ENCODE measurements around the gene DCUN1D2.
"Not testable (repeated sequence)": the region's sequence is repeated elsewhere in the genome, so short reads cannot be mapped to it uniquely, and the experiment has no call there.

DCUN1D2 gene

DNA sequence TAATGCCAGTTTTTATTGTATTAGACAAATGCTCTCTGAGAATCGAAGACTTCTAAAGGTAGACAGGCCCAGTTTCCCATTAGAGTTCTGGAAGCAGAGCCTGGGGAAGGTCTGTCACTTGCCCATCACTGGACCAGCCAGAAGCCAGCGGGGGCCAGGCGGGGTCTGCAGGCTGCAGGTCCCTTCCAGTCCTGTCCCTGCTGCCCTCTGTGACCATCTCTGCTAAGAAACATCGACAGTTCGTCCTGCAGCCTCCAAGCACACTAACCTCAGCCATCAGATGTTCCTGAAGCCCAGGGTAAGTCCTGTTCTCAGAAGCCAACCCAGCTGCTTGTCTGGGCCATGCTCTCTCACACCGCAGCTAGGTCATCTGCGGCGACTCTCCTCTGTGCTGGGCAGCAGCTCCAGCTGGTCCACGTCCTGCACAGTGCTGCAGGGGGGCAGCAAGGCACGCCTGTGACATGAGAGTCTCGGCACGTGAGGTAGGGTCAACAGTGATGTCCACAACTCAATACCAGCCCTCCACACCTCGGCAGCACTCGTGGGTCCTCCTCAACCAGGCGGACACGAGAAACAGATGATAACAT lies 34.3 kb downstream of the DCUN1D2 start:
- peaks cover 22% of the 10 kb centered on the region for H3K36me3 ChIP-seq (ENCODE audit: insufficient read depth, low read length)

GRCh38 chr13:113455384-113455783 lies 35.1 kb downstream of the DCUN1D2 start:
- no peaks in the 10 kb centered on the region for H3K9me3 ChIP-seq (ENCODE audit: control insufficient read depth, insufficient read depth, low read length)
- peaks cover 7% of the 10 kb centered on the region for H3K4me1 ChIP-seq (ENCODE audit: insufficient read depth, low read length)
- no peak overlapping the region for H3K9ac ChIP-seq (ENCODE audit: low read depth, low read length)
- H3K36me3 ChIP-seq (ENCODE audit: insufficient read depth, low read length), result peaks cover 22% of the 10 kb centered on the region

More for the DNA sequence above, 34.3 kb downstream of the DCUN1D2 start:
- H3K9me3 ChIP-seq (ENCODE audit: control insufficient read depth, insufficient read depth, low read length), result no peaks in the 10 kb centered on the region
- H3K9ac ChIP-seq (ENCODE audit: low read depth, low read length), result no peak overlapping the region
- peaks cover 7% of the 10 kb centered on the region for H3K4me1 ChIP-seq (ENCODE audit: insufficient read depth, low read length)

DNA sequence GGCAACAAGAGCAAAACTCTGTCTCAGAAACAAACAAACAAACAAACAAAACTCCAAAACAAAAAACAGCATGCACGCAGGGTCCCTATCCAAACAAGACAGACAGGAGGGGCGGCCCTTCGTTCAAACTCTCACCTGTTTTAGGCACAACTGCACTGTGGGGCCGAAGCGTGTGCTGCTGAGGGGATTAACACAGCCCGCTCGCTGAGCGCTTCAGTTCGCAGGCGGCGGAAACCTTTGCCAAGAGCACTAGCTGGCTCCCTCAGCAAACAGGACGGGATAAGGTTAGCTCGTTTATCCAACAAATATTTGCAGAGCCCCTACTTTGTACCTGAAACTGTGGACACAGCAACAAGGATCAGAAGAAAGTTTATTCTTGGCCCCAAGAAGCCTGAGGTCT lies 35.6 kb downstream of the DCUN1D2 start:
- no peaks in the 10 kb centered on the region for H3K9me3 ChIP-seq (ENCODE audit: control insufficient read depth, insufficient read depth, low read length)
- no peak overlapping the region for H3K9ac ChIP-seq (ENCODE audit: low read depth, low read length)
- H3K4me1 ChIP-seq (ENCODE audit: insufficient read depth, low read length), result peaks cover 7% of the 10 kb centered on the region
- peaks cover 22% of the 10 kb centered on the region for H3K36me3 ChIP-seq (ENCODE audit: insufficient read depth, low read length)

DNA sequence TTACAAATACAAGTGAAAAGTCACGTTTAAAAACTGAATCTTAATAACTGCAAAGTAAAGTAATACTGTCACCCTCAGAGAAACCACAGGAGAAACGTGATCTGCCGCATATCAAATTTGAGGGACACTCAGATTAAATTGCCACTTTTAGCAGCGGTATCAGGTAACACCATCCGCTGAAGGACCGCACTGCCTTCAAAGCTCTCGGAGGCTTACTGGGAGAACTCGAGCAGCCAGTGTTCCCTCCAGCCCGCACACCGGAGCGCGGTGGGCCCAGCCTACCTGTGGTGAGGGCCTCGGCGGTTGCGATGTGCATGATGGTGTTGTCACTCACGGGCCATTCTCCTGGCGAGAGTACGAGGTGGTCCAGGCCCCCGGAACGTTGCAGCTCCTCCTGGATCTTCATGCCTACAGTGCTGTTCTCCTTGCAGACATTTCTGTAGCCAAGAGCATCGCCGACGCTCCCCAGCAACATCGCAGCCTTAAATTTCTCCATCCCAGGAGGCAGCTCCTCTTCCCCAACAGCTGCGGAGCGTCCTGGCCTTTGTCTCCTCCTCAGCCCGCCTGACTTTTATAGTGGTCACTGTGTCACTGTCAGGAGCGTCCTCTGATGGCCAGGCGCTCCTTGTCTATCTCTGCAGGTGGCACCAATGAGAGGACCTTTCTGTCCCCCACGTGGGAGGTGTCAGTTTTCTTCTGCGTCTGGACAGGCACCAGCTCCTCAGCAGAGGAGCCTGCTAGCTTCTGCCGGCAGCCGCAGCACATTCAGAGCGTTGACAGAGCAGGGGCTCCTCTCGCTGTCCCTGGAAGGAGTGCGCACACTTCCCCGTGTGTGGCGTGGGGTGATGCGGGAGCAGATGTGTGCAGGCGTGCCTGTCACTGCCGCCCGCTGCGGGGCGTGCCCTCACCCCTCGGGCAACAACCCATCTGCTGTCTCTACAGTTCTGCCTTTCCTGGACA lies 37.3 kb downstream of the DCUN1D2 start, which contains the start of gene ADPRHL1:
Gene ADPRHL1, minus strand, starts transcription at position 547 of the 960 bp plus-strand sequence. Its CDS starts 51 bp downstream, at position 496.
- Histone ChIP-seq H3K9me3 (ENCODE audit: control insufficient read depth, insufficient read depth, low read length) (no peaks in the 10 kb centered on the region), H3K4me1 (ENCODE audit: insufficient read depth, low read length) (no peaks in the 10 kb centered on the region), H3K9ac (ENCODE audit: low read depth, low read length) (no peak within 1 kb of the TSS), H3K36me3 (ENCODE audit: insufficient read depth, low read length) (peaks cover 17% of the 10 kb centered on the region)

- Histone ChIP-seq H3K9me3 (ENCODE audit: control insufficient read depth, insufficient read depth, low read length) (no peaks in the 10 kb centered on the region), H3K9ac (ENCODE audit: low read depth, low read length) (no peak overlapping the region), H3K36me3 (ENCODE audit: insufficient read depth, low read length) (peaks cover 12% of the 10 kb centered on the region; the same call in 1 of the 2 replicates), H3K4me1 (ENCODE audit: insufficient read depth, low read length) (no peaks in the 10 kb centered on the region)
Observed at GRCh38 chr13:113452466-113452865, 38.0 kb downstream of the DCUN1D2 start.

GRCh38 chr13:113451951-113452421 lies 38.5 kb downstream of the DCUN1D2 start:
- Histone ChIP-seq H3K36me3 (ENCODE audit: insufficient read depth, low read length) (peaks cover 7% of the 10 kb centered on the region; the same call in 1 of the 2 replicates), H3K9me3 (ENCODE audit: control insufficient read depth, insufficient read depth, low read length) (no peaks in the 10 kb centered on the region), H3K9ac (ENCODE audit: low read depth, low read length) (no peak overlapping the region), H3K4me1 (ENCODE audit: insufficient read depth, low read length) (no peaks in the 10 kb centered on the region)

- not testable (repeated sequence) for H3K9me3 ChIP-seq (ENCODE audit: control insufficient read depth, insufficient read depth, low read length)
Observed at GRCh38 chr13:113450861-113451620, 39.5 kb downstream of the DCUN1D2 start.

GRCh38 chr13:113450348-113450744 lies 40.2 kb downstream of the DCUN1D2 start:
- not testable (repeated sequence) for H3K36me3 ChIP-seq (ENCODE audit: insufficient read depth, low read length); H3K4me1 ChIP-seq (ENCODE audit: insufficient read depth, low read length); H3K9ac ChIP-seq (ENCODE audit: low read depth, low read length); H3K9me3 ChIP-seq (ENCODE audit: control insufficient read depth, insufficient read depth, low read length)

More at GRCh38 chr13:113450861-113451620, 39.5 kb downstream of the DCUN1D2 start:
- H3K9ac ChIP-seq (ENCODE audit: low read depth, low read length); H3K4me1 ChIP-seq (ENCODE audit: insufficient read depth, low read length); H3K36me3 ChIP-seq (ENCODE audit: insufficient read depth, low read length): not testable (repeated sequence)

GRCh38 chr13:113449693-113450347 lies 40.7 kb downstream of the DCUN1D2 start:
- H3K9me3 ChIP-seq (ENCODE audit: control insufficient read depth, insufficient read depth, low read length), result no peaks in the 10 kb centered on the region
- H3K4me1 ChIP-seq (ENCODE audit: insufficient read depth, low read length), result no peaks in the 10 kb centered on the region
- H3K36me3 ChIP-seq (ENCODE audit: insufficient read depth, low read length), result no peaks in the 10 kb centered on the region
- peak overlapping the region; percentile 26; the same call in 1 of the 2 replicates for H3K9ac ChIP-seq (ENCODE audit: low read depth, low read length)

DNA sequence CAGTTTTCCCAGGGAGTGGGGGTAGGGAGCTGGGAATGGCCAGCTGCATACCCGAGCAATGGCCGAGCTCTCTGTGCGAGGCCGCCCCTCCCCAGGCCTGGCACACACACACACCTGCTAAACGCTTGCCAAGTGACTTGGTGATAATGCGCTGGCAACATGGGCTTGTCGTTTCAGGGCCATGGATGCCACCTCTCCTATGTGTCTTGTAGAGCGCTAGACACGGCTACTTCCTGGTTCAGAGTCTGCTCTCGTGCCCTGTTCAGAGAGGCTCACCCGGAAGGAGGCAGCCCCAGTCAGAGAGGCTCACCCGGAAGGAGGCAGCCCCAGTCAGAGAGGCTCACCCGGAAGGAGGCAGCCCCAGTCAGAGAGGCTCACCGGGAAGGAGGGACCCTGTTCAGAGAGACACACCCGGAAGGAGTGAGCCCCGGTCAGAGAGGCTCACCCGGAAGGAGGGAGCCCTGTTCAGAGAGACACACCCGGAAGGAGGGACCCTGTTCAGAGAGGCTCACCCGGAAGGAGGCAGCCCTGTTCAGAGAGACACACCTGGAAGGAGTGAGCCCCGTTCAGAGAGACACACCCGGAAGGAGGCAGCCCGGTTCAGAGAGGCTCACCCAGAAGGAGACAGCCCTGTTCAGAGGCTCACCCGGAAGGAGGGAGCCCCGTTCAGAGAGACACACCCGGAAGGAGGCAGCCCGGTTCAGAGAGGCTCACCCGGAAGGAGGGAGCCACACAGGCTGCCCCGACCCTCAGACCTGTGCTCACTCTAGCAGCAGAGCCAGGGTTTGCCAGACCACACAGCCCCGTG lies 41.4 kb downstream of the DCUN1D2 start:
- Histone ChIP-seq H3K36me3 (ENCODE audit: insufficient read depth, low read length) (no peaks in the 10 kb centered on the region), H3K9ac (ENCODE audit: low read depth, low read length) (peak overlapping the region; percentile 26; the same call in 1 of the 2 replicates), H3K9me3 (ENCODE audit: control insufficient read depth, insufficient read depth, low read length) (no peaks in the 10 kb centered on the region), H3K4me1 (ENCODE audit: insufficient read depth, low read length) (no peaks in the 10 kb centered on the region)

DNA sequence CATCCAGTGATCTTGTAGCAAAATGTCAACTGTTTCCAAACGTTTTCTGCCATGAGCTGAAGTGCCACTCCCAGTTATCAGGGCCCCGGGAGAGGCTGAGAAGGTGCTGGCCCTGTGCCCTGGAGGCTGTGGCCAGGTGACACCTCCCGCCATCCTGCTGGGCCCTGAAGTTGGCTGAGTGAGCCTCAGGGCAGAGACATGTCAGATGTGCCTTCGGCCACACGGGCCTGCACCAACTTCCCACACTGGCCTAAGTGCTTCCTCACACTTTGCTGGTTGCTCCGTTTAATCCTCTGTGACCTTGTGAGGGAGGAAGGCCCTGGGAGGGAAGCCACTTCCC lies 42.0 kb downstream of the DCUN1D2 start:
- no peaks in the 10 kb centered on the region for H3K36me3 ChIP-seq (ENCODE audit: insufficient read depth, low read length)
- peak overlapping the region; percentile 3; the same call in 1 of the 2 replicates for H3K9ac ChIP-seq (ENCODE audit: low read depth, low read length)

DNA sequence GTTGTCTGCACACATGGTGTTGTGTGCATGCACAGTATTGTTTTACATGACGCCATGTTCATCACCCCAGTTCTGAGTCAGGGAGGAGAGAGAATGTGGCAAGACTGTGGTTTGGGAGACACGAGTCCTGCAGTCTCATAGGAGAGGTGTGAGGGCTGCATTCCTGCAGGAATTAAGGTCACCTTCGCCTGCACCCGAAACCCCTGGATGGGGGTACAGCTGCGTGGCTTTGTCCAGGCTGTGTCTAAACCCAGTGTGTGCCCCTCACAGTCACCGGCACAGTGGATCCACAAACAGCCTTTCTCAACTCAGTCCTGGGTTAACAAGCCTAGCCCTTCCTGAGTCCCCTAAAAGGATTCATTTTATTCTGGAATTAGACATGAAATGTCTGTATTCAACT lies 42.9 kb downstream of the DCUN1D2 start:
- Histone ChIP-seq H3K36me3 (ENCODE audit: insufficient read depth, low read length) (no peaks in the 10 kb centered on the region), H3K9ac (ENCODE audit: low read depth, low read length) (no peak overlapping the region), H3K9me3 (ENCODE audit: control insufficient read depth, insufficient read depth, low read length) (no peaks in the 10 kb centered on the region), H3K4me1 (ENCODE audit: insufficient read depth, low read length) (no peaks in the 10 kb centered on the region)

More for the DNA sequence above, 42.0 kb downstream of the DCUN1D2 start:
- Histone ChIP-seq H3K4me1 (ENCODE audit: insufficient read depth, low read length) (no peaks in the 10 kb centered on the region), H3K9me3 (ENCODE audit: control insufficient read depth, insufficient read depth, low read length) (no peaks in the 10 kb centered on the region)

DNA sequence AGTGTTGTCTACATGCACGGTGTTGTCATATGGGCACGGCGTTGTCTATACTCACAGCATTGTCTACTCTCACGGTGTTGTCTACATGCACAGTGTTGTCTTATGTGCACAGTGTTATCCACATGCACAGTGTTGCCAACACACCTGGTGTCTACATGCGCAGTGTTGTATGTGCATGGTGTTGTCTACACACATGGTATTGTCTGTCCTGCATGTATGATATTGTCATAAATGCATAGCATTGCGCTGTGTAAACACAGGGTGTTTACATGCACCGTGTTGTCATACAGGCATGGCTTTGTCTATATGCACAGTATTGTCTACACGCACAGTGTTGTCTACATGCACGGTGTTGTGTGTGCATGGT lies 44.0 kb downstream of the DCUN1D2 start:
- Histone ChIP-seq H3K9ac (ENCODE audit: low read depth, low read length) (no peak overlapping the region), H3K36me3 (ENCODE audit: insufficient read depth, low read length) (no peaks in the 10 kb centered on the region), H3K4me1 (ENCODE audit: insufficient read depth, low read length) (no peaks in the 10 kb centered on the region), H3K9me3 (ENCODE audit: control insufficient read depth, insufficient read depth, low read length) (no peaks in the 10 kb centered on the region)
